Right renal cortex interstitium (tissue), 3 donors: Measurements from ENCODE around the gene GALNT9. TPM values are rescaled to one million over a fixed set of nuclear protein-coding genes. Genes with fewer than 3 reads are reported as not detected.

Experiments
- DNase-seq, 3 donors: peaks; one replicate each; pipeline ENCODE4 v3.0.0-alpha.2; 2013; ENCODE audit warnings: low read depth in 3 of 3, low spot score in 2 of 3
- polyA plus RNA-seq, 3 donors: library from polyadenylated mRNA; unstranded; fragments of 120-200 nt; gene quantifications; one replicate each; pipeline ENCODE4 v1.2.1, GENCODE V29; 2013; ENCODE audit not compliant: insufficient read length in 3 of 3

GALNT9 gene
- polyA plus RNA-seq, 3 donors = 6.2 to 8.0 (median 7.1) TPM

DNA sequence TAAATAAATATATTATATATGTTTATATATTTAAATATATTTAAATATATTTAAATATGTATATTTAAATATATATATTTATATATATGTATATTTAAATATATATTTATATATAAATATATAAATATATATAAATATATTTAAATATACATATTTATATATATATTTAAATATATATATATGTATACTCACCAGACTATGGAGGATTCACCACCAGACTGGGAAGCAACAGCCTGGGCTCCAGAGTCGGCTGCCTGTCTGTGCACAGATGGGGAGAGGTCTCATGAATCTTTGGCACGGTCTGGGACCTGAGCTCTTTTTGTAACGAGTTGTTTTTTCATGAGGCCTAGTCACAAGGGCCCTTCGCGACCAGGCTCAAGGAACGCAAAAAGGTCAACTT, 163.8 kb downstream of the GALNT9 start:
- DNase-seq = no peak

DNA sequence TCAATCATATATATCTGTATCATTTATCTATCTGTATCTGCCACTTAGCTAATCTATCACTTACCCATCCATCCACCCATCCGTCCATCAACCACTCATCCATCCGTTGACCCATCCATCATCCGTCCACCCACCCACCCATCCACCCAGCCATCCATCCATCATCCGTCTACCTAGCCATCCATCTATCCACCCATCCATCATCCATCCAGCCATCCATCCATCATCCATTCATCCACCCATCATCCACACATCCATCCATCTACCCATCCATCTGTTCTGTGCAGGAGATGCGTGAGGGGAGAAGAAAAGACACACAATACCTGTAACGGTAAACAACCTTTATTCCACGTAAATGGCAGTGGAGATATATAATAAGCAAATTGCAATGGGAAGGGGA, 165.0 kb downstream of the GALNT9 start:
- DNase-seq = no peak

DNA sequence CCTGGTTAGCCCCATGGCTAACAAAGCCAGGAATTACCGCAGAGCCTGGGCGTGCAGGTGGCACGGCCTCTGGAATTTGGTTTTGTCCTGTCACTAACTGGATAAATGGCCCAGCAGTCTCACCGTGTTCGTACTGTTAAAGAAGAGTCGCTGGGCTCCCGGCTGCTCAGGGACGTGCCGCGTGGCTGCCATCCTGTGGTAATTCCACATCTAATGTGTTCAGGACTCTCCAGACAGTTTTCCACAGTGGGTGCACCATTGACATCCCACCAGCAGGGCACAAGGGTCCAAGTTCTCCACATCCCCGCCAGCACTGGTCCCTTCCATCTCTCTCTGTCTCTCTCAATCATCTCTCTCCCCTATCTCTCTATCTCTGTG, 165.5 kb downstream of the GALNT9 start:
- no peak for DNase-seq

DNA sequence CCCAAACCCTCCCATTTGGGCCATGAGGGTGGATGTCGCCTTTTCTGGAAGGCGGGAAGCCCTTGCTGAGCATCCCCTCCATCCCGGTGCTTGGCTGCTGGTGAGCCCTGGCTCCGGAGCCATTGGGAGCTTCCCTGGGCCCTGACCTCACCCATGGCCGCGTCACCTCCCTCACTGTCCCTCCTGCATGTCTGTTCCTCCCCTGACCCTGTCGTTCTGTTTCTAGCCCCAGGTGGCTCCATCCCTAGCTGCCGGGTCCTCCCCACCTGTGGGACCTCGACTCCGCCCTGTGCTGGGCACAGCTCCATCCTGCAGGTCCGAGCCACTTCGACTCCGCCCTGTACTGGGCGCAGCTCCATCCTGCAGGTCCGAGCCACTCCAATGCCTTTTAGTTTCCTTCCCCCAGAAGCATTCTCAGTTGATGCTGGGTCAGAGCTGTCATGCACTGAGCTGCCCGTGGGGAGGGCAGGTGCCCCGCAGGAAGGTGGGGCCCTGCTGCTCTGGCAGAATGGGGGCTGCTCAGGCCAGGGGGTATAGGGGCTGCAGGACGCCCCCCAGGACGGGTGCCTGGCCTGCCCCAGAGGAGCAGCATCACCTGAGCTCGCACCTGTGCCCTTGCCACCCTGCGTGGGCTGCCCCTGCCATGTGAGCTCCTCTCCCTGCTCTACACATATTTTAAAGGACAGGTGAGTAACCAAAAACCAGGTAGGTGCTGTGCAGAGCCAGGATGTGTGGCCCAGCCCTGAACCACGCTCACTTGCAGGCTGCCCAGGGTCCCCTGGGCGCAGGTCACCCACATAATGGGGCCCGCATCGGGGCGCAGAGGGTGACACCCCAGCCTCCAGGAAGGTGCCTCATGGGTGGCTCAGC, 166.1 kb downstream of the GALNT9 start:
- no peak for DNase-seq

DNA sequence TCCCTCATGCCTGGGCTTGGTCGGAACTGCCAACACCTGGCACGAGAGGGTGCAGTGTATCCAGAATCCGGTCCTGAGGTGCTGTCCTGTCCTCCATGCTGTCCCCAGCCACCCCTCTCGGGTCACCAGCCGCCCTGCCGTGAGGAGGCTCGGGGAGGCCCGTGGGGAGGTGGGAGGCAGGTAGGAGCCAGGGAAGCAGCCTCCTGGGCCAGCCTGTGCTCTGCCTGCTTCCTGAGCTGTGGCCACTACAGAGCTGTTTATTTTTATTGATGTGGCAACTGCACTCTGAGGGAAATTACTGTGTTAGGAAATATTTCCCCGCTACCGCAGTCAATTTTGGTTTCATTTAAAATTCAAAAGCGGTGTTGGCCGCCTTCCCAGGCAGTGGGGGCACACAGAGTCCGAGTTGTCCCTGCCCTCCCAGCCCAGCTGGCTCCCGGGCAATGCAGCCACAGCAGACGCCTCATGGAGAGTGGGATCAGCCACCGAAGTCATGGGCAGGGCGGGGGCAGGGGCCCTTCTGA, 166.8 kb downstream of the GALNT9 start:
- DNase-seq = no peak

DNA sequence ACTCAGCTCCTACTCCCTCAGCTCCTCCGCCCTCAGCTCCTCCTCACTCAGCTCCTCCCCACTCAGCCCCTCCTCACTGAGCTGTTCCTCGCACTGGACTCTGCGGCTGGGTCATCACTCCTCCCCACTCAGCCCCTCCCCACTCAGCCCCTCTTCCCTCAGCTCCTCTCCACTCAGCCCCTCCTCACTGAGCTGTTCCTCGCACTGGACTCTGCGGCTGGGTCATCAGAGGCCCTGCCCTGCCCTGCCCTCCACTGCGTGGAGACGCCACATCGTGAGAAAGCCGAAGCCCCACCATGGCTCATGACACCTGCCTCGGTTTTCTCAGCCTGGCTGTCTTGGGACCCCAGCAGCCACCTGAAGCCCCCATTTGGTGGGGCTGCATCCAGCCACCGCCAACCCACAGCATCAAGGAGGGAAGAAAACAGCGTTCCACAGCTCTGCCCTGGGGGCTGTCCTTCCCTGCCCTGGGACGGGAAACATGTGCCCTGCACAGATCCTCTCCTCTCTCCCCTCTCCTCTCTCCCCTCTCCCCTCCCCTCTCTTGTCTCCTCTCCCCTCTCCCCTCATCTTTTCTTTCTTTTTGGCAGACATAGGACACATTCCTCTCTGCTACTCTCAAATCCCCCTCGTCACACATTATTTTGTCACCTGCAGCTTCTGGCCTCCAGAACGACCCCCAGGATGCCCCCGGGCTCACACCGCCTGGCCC, 167.4 kb downstream of the GALNT9 start:
- DNase-seq = no peak

DNA sequence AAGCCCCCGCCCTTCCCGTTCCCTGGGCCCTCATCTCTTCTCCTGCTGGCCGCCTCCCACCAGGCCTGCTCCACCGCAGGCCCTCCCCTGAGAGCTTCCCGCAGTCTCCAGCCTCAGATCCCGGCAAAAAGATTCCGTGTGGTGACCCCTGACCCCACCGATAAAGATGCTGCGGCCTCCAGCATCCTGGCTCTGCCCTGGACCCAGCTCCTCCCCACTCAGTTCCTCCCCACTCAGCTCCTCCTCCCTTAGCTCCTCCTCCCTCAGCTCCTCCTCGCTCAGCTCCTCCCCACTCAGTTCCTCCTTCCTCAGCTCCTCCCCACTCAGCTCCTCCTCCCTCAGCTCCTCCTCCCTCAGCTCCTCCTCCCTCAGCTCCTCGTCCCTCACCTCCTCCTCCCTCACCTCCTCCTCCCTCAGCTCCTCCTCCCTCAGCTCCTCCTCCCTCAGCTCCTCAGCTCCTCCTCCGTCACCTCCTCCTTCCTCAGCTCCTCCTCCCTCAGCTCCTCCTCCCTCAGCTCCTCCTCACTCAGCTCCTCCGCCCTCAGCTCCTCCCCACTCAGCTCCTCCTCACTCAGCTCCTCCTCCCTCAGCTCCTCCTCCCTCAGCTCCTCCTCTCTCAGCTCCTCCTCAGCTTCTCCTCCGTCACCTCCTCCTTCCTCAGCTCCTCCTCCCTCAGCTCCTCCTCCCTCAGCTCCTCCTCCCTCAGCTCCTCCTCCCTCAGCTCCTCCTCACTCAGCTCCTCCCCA, 168.2 kb downstream of the GALNT9 start:
- DNase-seq = no peak

DNA sequence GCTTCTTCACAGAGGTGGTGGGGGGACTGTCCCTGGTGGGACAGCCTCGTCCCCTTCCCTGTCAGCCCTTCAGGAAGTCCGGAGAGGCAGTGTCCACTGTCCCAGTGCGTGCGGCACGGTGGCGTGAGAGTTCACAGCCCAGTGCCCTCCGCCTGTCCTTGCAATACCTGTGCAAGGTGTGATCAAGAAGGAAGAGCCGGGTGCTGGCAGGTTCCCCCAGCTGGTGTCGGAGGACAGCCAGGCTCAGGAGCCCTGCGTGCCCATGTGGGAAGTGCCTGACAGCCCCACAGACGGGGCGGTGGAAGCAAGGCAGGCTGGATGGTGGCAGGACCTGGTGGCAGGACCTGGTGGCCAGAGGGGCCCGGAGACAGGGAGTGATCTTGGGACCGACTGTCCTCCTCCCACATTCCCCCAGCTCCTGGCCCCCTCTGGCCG, 168.8 kb downstream of the GALNT9 start:
- no peak for DNase-seq

DNA sequence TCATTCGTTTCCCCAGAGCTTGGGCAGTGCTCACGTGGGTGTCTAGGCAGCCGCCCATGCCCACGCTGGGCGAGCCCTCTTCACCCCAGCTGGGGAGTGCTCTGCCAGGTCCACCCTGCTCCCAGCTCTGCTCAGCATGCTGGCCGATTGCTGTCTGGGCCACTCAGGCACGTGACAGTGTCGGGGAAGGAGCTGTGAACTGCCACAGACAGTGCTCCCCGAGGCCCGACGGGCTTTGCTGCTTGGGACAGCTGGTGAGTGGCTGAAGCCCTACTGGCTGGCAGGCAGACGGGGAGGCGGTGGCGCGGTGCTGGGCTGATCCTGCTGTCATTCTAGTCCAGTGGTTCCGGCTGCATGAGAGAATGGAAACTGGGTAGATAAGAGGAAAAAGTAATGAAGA, 169.4 kb downstream of the GALNT9 start:
- DNase-seq = no peak

DNA sequence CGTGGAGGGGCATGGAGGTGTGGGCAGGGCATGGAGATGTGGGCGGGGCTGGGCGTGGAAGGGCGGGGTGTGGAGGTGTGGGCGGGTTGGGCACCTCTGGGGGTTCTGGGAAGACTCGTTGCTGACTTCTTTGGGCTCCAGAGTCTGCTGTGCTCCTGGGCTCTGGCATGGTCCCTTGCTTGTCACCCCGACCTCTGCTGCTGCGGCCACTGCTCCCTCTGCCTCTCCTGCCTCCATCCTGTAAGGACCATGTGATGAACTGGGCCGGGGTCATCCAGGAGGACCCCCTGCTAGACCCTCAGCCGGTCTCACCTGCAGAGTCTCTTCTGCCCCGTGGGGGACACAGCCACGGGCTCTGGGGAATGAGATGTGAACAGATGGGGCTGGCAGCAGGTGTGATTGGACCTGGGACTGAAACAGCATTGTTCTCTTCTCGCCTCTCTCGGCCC, 169.8 kb downstream of the GALNT9 start:
- DNase-seq = no peak

DNA sequence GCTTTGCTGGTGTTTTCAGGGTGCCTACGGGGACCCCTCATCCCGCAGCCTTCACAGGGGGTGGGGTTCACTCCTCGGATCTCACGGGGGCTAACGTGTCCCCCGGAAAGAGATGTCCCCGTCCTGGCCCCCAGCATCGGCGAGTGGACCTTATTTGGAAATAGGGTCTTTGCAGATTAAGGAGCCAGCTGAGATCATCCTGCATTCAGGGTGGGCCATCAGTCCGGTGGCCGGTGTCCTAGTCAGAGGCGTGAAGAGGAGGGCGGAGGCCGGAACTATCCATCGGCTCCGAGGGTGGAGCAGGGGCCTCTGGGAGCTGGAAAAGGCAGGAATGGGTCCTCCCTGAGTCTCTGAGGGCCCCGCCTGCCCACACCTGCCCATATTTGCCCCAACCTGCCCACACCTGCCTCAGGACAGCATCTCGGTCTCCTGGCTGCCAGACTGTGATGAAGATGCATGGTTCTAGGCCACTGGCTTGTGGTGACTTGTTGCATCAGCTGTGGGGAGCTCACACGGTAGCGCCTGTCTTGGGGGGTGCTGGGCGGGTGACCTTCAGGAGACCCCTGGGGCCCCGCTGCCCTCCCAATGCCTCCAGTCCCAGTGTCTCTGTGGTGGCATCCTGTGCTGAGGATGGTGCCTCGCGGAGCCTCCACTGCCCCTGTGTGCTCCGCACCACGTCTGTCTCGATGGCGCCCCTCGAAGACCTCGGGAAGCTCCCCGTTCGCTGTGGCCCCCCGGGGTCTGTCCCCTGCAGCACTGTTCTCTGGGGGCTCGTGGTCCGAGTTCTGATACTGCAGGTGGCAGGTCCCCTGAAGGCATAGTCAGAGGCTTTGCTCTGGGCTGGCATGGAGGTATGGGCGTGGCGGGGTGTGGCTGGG, 170.5 kb downstream of the GALNT9 start:
- no peak for DNase-seq

DNA sequence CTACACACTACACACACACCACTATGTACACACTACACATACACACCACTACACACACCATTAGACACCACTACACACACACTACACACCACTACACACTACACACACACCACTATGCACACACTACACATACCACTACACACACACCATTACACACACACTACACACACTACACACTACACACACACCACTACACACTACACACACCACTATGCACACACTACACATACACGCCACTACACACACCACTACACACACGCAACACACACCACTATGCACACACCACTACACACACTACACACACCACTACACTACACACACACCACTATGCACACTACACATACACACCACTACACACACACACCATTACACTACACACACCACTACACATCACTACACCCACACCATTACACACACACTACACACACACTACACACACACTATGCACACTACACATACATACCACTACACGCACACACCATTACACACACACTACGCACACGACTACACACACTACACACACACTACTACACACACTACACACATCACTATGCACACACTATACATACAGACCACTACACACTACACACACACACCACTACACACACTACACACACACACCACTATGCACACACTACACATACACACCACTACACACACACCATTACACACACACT, 171.5 kb downstream of the GALNT9 start:
- DNase-seq = no peak

DNA sequence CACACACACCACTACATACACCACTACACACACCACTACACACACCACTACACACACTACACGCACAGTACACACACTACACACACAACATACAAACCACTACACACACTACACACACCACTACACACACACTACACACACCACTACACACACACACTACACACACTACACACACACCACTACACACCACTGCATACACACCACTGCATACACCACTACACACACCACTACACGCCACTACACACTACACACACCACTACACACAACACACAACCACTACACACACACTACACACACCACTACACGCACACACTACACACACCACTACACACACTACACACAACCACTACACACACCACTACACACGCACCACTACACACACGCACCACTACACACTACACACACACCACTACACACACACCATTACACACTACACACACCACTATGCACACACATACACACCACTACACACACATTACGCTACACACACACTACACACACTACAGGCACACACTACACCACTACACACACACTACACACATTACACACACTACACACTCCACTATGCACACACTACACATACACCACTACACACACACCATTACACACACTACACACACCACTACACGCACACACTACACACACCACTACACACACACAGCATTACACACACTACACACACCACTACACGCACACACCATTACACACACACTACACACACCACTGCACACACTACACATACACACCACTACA, 172.6 kb downstream of the GALNT9 start:
- DNase-seq = no peak

DNA sequence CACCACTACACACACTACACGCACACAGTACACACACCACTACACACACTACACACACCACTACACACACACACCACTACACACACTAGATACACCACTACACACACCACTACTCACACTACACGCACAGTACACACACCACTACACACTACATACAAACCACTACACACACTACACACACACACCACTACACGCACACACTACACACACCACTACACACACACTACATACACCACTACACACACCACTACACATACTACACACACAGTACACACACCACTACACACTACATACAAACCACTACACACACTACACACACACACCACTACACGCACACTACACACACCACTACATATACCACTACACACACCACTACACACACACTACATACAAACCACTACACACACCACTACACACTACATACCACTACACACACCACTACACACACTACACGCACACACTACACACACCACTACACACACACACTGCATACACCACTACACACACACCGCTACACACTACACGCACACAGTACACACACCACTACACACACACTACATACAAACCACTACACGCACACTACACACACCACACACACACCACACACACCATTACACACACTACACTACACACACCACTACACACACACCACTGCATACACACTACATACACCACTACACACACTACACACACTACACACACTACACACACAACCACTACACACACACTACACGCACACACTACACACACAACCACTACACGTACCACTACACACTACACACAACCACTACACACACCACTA, 173.4 kb downstream of the GALNT9 start:
- no peak for DNase-seq

DNA sequence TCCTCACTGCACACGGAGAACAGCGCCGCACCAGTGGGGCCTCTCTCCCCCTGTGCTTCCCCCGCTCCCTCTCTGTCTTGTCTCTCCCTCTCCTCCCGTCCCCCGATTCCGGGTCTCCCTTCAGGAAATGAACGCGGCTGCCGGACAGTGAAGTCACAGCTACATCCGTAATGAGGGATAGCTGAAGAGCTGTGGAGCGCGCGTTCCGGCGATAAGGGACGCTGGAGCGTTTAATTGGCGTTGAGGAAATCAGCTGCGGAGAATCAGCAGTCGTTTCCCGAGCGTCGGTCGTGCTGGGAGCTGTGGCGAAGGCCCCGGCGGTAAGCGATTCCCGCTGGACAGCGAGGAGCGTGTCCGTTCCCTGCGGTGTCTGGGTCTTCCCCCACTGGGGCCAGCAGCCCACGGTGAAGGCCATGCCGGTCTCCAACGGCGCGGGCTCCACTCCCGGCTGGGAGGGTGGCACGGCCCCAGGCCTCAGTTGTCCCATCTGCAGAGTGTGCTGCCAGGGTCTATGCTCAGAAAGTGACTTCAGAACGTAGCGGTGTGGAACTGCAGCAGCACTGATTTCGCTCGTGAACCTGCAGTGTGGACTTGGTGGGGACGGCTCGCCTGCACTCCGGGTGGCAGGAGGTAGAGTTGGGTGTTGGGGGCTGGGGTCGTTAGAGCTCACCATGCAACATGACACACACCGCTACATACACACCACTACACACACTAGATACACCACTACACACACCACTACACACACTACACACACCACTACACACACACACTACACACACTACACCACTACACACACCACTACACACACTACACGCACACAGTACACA, 174.2 kb downstream of the GALNT9 start:
- no peak for DNase-seq

DNA sequence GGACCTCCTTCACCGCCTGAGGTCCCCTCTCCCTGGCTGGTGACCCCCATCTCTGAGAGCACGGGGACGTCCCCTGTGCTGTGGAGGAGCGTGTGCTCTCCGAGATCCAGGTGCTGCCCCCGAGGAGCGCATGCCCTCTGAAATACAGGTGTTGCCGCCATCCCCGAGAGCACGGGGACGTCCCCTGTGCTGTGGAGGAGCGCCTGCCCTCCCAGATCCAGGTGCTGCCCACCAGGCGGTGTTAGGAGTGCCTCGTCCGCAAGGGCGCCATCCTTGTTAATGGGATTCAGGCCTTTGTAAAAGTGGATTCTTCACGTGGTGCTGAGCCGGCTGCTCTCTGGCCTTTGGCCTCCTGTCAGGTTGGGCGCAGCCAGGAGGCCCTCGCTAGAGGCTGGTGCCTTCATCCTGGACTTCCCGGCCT, 175.0 kb downstream of the GALNT9 start:
- DNase-seq = no peak
